ENCODE results near the gene LMCD1. TPM values are rescaled to one million over a fixed set of nuclear protein-coding genes. Genes with fewer than 3 reads are reported as not detected.

LMCD1 gene
- total and polyA plus RNA-seq, 2 donors (not counting 1 experiment from before 2014, with no cell fraction given): 1.4 to 4.9 TPM

- intact Hi-C loops (cut with micrococcal nuclease): no loop called here
- CTCF ChIA-PET: no interaction called here
Observed at GRCh38 chr3:8542190-8543135, 40.8 kb downstream of the LMCD1 start.

DNA sequence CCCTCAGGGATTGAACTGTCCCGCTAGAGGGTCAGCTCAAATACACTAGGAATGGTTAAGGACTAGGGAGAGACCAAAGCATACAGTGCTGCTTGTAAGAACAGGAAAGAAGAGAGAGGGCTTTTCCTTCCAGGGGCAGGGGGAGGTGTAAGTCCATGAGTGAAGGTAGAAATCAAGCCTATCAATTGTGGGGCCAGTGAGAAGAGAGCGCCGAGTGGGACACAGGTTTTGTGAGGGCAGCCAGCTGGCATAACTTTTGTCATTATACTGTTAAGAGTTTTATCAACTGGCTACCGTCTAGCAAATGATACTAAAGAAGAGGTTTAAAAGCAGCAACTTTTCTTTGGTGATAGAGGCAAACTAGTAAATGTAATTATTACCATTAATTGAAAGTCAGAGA, 45.0 kb downstream of the LMCD1 start:
- Histone ChIP-seq H3K27me3 (replicated peaks in 1 of 4; ENCODE audit: control extremely low read depth in 1 of 4, control insufficient read depth in 3 of 4, insufficient read depth in 4 of 4, low read length in 3 of 4) (no peaks in the 10 kb centered on the region), H4K20me1 (ENCODE audit: control insufficient read depth, insufficient read depth, low read length, poor library complexity, severe bottlenecking) (no peaks in the 10 kb centered on the region), H2AFZ (ENCODE audit: insufficient read depth, low read depth, low read length, poor library complexity, severe bottlenecking) (no peak overlapping the region), H3K27ac (ENCODE audit: low read length in 2 of 2) (no peak overlapping the region), H3K4me2 (replicated peaks; ENCODE audit: low read depth, low read length, poor library complexity, severe bottlenecking) (no peak overlapping the region), H3K4me3 (ENCODE audit: control extremely low read depth in 1 of 5, extremely low read depth in 1 of 5, insufficient read depth in 1 of 5, low read depth in 2 of 5, low read length in 4 of 5) (no peak overlapping the region), H3K9ac (ENCODE audit: low read length) (no peak overlapping the region), H3K4me1 (ENCODE audit: control insufficient read depth in 2 of 2, insufficient read depth in 2 of 2, low read length in 2 of 2) (no peaks in the 10 kb centered on the region), H3K9me3 (ENCODE audit: control extremely low read depth in 1 of 3, control insufficient read depth in 2 of 3, insufficient read depth in 1 of 3, low read length in 2 of 3) (no peaks in the 10 kb centered on the region), H3K36me3 (replicated peaks in 1 of 2; ENCODE audit: control extremely low read depth in 1 of 2, control insufficient read depth in 1 of 2, extremely low read depth in 1 of 2, insufficient read depth in 2 of 2, low read length in 1 of 2) (no peaks in the 10 kb centered on the region), H3K79me2 (ENCODE audit: control insufficient read depth, insufficient read depth, low read length) (no peaks in the 10 kb centered on the region)
- 92% methylated on average over 1 of the region's 4 CpGs for WGBS (ENCODE audit: insufficient coverage)
- Mint-ChIP-seq H3K4me1 (no peaks in the 10 kb centered on the region), H3K27me3 (no peaks in the 10 kb centered on the region), H3K9me3 (ENCODE audit: insufficient read depth) (no peaks in the 10 kb centered on the region), H3K27ac (no peak overlapping the region), H3K4me3 (no peak overlapping the region)
- no peak for ATAC-seq (ENCODE audit: low read depth)
- ChIA-PET CTCF (no interaction called here), POLR2A (no interaction called here)
- TF ChIP-seq, protein P1, sequence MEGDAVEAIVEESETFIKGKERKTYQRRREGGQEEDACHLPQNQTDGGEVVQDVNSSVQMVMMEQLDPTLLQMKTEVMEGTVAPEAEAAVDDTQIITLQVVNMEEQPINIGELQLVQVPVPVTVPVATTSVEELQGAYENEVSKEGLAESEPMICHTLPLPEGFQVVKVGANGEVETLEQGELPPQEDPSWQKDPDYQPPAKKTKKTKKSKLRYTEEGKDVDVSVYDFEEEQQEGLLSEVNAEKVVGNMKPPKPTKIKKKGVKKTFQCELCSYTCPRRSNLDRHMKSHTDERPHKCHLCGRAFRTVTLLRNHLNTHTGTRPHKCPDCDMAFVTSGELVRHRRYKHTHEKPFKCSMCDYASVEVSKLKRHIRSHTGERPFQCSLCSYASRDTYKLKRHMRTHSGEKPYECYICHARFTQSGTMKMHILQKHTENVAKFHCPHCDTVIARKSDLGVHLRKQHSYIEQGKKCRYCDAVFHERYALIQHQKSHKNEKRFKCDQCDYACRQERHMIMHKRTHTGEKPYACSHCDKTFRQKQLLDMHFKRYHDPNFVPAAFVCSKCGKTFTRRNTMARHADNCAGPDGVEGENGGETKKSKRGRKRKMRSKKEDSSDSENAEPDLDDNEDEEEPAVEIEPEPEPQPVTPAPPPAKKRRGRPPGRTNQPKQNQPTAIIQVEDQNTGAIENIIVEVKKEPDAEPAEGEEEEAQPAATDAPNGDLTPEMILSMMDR (IDR thresholded peaks at IDR 0.05): no peak
- DNase-seq: no peak
- intact Hi-C loops (cut with micrococcal nuclease): no loop called here

More at GRCh38 chr3:8542190-8543135, 40.8 kb downstream of the LMCD1 start:
- Histone ChIP-seq H3K4me1 (ENCODE audit: control insufficient read depth in 2 of 2, insufficient read depth in 2 of 2, low read length in 2 of 2) (no peaks in the 10 kb centered on the region), H3K27me3 (replicated peaks in 1 of 4; ENCODE audit: control extremely low read depth in 1 of 4, control insufficient read depth in 3 of 4, insufficient read depth in 4 of 4, low read length in 3 of 4) (no peaks in the 10 kb centered on the region), H3K36me3 (replicated peaks in 1 of 2; ENCODE audit: control extremely low read depth in 1 of 2, control insufficient read depth in 1 of 2, extremely low read depth in 1 of 2, insufficient read depth in 2 of 2, low read length in 1 of 2) (no peaks in the 10 kb centered on the region), H2AFZ (ENCODE audit: insufficient read depth, low read depth, low read length, poor library complexity, severe bottlenecking) (no peak overlapping the region), H3K9me3 (ENCODE audit: control extremely low read depth in 1 of 3, control insufficient read depth in 2 of 3, insufficient read depth in 1 of 3, low read length in 2 of 3) (no peaks in the 10 kb centered on the region), H3K4me2 (replicated peaks; ENCODE audit: low read depth, low read length, poor library complexity, severe bottlenecking) (no peak overlapping the region), H4K20me1 (ENCODE audit: control insufficient read depth, insufficient read depth, low read length, poor library complexity, severe bottlenecking) (no peaks in the 10 kb centered on the region), H3K4me3 (ENCODE audit: control extremely low read depth in 1 of 5, extremely low read depth in 1 of 5, insufficient read depth in 1 of 5, low read depth in 2 of 5, low read length in 4 of 5) (no peak overlapping the region), H3K27ac (ENCODE audit: low read length in 2 of 2) (no peak overlapping the region), H3K79me2 (ENCODE audit: control insufficient read depth, insufficient read depth, low read length) (no peaks in the 10 kb centered on the region), H3K9ac (ENCODE audit: low read length) (no peak overlapping the region)
- ATAC-seq (ENCODE audit: low read depth): no peak
- no peak for DNase-seq
- Mint-ChIP-seq H3K4me1 (no peaks in the 10 kb centered on the region), H3K4me3 (no peak overlapping the region), H3K27me3 (no peaks in the 10 kb centered on the region), H3K27ac (no peak overlapping the region), H3K9me3 (ENCODE audit: insufficient read depth) (no peaks in the 10 kb centered on the region)
- POLR2A ChIA-PET: no interaction called here
- TF ChIP-seq, protein P1 (IDR thresholded peaks at IDR 0.05): no peak
- TF ChIP-seq EZH2 (IDR thresholded peaks at IDR 0.05; ENCODE audit: borderline replicate concordance, insufficient read depth, low read depth, low read length, poor library complexity, severe bottlenecking): no peak
- 99% methylated on average over 7 of the region's 12 CpGs for WGBS (ENCODE audit: insufficient coverage)
